ENCODE data around the gene SLC39A7. TPM values are rescaled to one million over a fixed set of nuclear protein-coding genes. Genes with fewer than 3 reads are reported as not detected.

The SLC39A7 gene
- total RNA-seq, 1 experiment from 2014 or later = 119 TPM

DNA sequence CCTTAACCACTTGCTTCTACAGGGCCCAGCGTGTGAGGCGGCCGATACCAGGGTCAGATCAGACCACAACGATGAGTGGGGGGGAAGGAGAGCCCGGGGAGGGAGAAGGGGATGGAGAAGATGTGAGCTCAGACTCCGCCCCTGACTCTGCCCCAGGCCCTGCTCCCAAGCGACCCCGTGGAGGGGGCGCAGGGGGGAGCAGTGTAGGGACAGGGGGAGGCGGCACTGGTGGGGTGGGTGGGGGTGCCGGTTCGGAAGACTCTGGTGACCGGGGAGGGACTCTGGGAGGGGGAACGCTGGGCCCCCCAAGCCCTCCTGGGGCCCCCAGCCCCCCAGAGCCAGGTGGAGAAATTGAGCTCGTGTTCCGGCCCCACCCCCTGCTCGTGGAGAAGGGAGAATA, 10.5 kb downstream of the SLC39A7 start:
- POLR2A ChIA-PET (ENCODE audit: low non-redundant PET) = no interaction called here
- no peak for DNase-seq (ENCODE audit: low spot score)
- CTCF ChIA-PET = no interaction called here

DNA sequence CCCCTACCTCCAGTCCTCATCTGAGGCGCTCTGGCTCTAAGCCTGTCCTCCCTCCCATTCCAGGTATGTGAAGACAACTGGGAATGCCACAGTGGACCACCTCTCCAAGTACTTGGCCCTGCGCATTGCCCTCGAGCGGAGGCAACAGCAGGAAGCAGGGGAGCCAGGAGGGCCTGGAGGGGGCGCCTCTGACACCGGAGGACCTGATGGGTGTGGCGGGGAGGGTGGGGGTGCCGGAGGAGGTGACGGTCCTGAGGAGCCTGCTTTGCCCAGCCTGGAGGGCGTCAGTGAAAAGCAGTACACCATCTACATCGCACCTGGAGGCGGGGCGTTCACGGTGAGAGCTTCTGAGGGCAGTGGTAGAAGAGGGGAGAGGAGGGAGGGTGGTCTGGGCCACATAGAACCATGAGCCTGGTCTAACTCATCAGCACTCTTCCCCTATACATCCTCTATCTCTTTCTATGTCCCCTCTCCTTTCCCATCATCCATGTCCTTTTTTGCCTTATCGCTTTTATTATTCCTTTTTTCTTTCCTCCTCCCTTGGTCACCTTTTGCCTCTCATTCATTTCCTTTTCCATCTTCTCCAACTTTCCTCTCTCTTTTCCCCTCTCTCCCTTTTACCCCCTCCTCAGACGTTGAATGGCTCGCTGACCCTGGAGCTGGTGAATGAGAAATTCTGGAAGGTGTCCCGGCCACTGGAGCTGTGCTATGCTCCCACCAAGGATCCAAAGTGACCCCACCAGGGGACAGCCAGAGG, 11.2 kb downstream of the SLC39A7 start:
- CTCF ChIA-PET = no interaction called here
- no peaks in the 10 kb centered on the region for H3K27me3 ChIP-seq (replicated peaks; ENCODE audit: insufficient read depth, low read depth, low read length, poor library complexity)

More for the DNA sequence above, 10.5 kb downstream of the SLC39A7 start:
- H3K27ac ChIP-seq (ENCODE audit: low read depth, low read length, poor library complexity, severe bottlenecking) = no peak overlapping the region
- no peak overlapping the region for H3K4me3 ChIP-seq (ENCODE audit: low read depth, low read length, poor library complexity, severe bottlenecking)
- H3K36me3 ChIP-seq (ENCODE audit: insufficient read depth, low read length, poor library complexity, severe bottlenecking) = peaks cover 11% of the 10 kb centered on the region
- no peaks in the 10 kb centered on the region for H3K27me3 ChIP-seq (replicated peaks; ENCODE audit: insufficient read depth, low read depth, low read length, poor library complexity)
- H3K4me1 ChIP-seq (ENCODE audit: insufficient read depth, low read length, poor library complexity, severe bottlenecking) = peaks cover 20% of the 10 kb centered on the region
- intact Hi-C loops (cut with micrococcal nuclease; ENCODE audit: unreplicated experiment) = no loop called here
- no TSS peak for BruUV-seq (replicated peaks)
- no peaks in the 10 kb centered on the region for H3K9me3 ChIP-seq (ENCODE audit: low read depth, low read length, poor library complexity, severe bottlenecking)
- TF ChIP-seq, protein P1, sequence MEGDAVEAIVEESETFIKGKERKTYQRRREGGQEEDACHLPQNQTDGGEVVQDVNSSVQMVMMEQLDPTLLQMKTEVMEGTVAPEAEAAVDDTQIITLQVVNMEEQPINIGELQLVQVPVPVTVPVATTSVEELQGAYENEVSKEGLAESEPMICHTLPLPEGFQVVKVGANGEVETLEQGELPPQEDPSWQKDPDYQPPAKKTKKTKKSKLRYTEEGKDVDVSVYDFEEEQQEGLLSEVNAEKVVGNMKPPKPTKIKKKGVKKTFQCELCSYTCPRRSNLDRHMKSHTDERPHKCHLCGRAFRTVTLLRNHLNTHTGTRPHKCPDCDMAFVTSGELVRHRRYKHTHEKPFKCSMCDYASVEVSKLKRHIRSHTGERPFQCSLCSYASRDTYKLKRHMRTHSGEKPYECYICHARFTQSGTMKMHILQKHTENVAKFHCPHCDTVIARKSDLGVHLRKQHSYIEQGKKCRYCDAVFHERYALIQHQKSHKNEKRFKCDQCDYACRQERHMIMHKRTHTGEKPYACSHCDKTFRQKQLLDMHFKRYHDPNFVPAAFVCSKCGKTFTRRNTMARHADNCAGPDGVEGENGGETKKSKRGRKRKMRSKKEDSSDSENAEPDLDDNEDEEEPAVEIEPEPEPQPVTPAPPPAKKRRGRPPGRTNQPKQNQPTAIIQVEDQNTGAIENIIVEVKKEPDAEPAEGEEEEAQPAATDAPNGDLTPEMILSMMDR (conservative IDR thresholded peaks at IDR 0.05; ENCODE audit: low read depth, low read length) = no peak
- no peak for TF ChIP-seq EZH2 (IDR thresholded peaks at IDR 0.05; ENCODE audit: borderline replicate concordance, low read depth, low read length, poor library complexity, severe bottlenecking)

DNA sequence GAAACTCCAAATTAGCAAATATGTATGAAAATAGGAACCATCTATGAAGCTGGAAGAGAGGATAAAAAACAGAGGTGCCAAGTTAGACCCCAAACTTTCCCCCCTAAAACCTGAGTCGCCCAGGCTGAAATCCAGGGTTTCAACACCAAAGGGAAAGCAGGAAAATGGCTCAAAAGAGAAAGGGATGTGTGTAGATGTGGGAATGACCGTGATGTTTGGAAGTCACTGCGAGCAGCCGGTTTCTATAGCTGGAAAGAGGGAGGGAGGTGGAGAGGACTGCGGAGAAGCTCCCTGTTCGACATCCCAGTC, 12.1 kb downstream of the SLC39A7 start:
- no TSS peak for BruUV-seq (replicated peaks)
- Histone ChIP-seq H3K9me3 (ENCODE audit: low read depth, low read length, poor library complexity, severe bottlenecking) (no peaks in the 10 kb centered on the region), H3K4me3 (ENCODE audit: low read depth, low read length, poor library complexity, severe bottlenecking) (peak overlapping the region; percentile 53), H3K27ac (ENCODE audit: low read depth, low read length, poor library complexity, severe bottlenecking) (peak overlapping the region; percentile 50), H3K36me3 (ENCODE audit: insufficient read depth, low read length, poor library complexity, severe bottlenecking) (peaks cover 11% of the 10 kb centered on the region), H3K4me1 (ENCODE audit: insufficient read depth, low read length, poor library complexity, severe bottlenecking) (peaks cover 9% of the 10 kb centered on the region), H3K27me3 (replicated peaks; ENCODE audit: insufficient read depth, low read depth, low read length, poor library complexity) (no peaks in the 10 kb centered on the region)
- intact Hi-C loops (cut with micrococcal nuclease; ENCODE audit: unreplicated experiment) = no loop called here
- ChIA-PET POLR2A (ENCODE audit: low non-redundant PET) (no interaction called here), CTCF (interaction anchor here (1.1 kb wide), 1 partner anchor 35 kb away, joined by 4 read pairs; no protein-coding TSS in a partner anchor)
- DNase-seq (ENCODE audit: low spot score) = no peak
- TF ChIP-seq, protein P1 (conservative IDR thresholded peaks at IDR 0.05; ENCODE audit: low read depth, low read length) = no peak
- TF ChIP-seq EZH2 (IDR thresholded peaks at IDR 0.05; ENCODE audit: borderline replicate concordance, low read depth, low read length, poor library complexity, severe bottlenecking) = no peak

More for the DNA sequence above, 11.2 kb downstream of the SLC39A7 start:
- Histone ChIP-seq H3K27ac (ENCODE audit: low read depth, low read length, poor library complexity, severe bottlenecking) (no peak overlapping the region), H3K4me1 (ENCODE audit: insufficient read depth, low read length, poor library complexity, severe bottlenecking) (peaks cover 13% of the 10 kb centered on the region), H3K9me3 (ENCODE audit: low read depth, low read length, poor library complexity, severe bottlenecking) (no peaks in the 10 kb centered on the region), H3K4me3 (ENCODE audit: low read depth, low read length, poor library complexity, severe bottlenecking) (no peak overlapping the region), H3K36me3 (ENCODE audit: insufficient read depth, low read length, poor library complexity, severe bottlenecking) (peaks cover 11% of the 10 kb centered on the region)
- POLR2A ChIA-PET (ENCODE audit: low non-redundant PET) = no interaction called here
- no TSS peak for BruUV-seq (replicated peaks)
- no peak for DNase-seq (ENCODE audit: low spot score)
- intact Hi-C loops (cut with micrococcal nuclease; ENCODE audit: unreplicated experiment) = no loop called here
- TF ChIP-seq, protein P1 (conservative IDR thresholded peaks at IDR 0.05; ENCODE audit: low read depth, low read length) = no peak
- no peak for TF ChIP-seq EZH2 (IDR thresholded peaks at IDR 0.05; ENCODE audit: borderline replicate concordance, low read depth, low read length, poor library complexity, severe bottlenecking)
